Right cardiac atrium (tissue), 5 donors: ENCODE data around the gene ZNF212. TPM values are rescaled to one million over a fixed set of nuclear protein-coding genes. Genes with fewer than 3 reads are reported as not detected.

ENCODE experiments used
- ATAC-seq, 2 donors: fragments of 200-7000 bp; cut with Tn5 transposase; one replicate each; pipeline versions ENCODE4 v1.8.0 to v1.9.1; 2020; ENCODE audit warnings: moderate library complexity in 2 of 2, mild to moderate bottlenecking in 1 of 2
- DNase-seq, 3 donors: peaks; one replicate each; pipeline ENCODE4 v3.0.0-alpha.2; 2020
- H3K27ac ChIP-seq: one replicate; pipeline ENCODE4 v1.5.1; 2013; ENCODE audit warnings: mild to moderate bottlenecking, low read length, control low read depth, moderate library complexity
- H3K27me3 ChIP-seq: one replicate; pipeline ENCODE4 v1.6.1; 2013; ENCODE audit not compliant: control insufficient read depth, insufficient read depth
- H3K4me1 ChIP-seq: one replicate; pipeline ENCODE4 v1.6.1; 2013; ENCODE audit warnings: low read length; ENCODE audit not compliant: control insufficient read depth, insufficient read depth
- H3K4me3 ChIP-seq: one replicate; pipeline ENCODE4 v1.5.1; 2013; ENCODE audit warnings: low read length, control low read depth
- H3K9me3 ChIP-seq: one replicate; pipeline ENCODE4 v1.6.1; 2013; ENCODE audit warnings: low read length; ENCODE audit not compliant: control insufficient read depth
- WGBS: extraction: QIAGEN DNeasy Blood & Tissue Kit; methylation state at CpG from one replicate; pipeline ENCODE4 v1.1.7; 2013; 5-methylcytosine and 5-hydroxymethylcytosine counted together
- intact Hi-C, 4 donors: fragments of 100-400 bp; cut with DNase I; formaldehyde crosslinking; loops; one replicate each; pipeline versions ENCODE4 v1.11.0 to v1.14.0; 2022 to 2023
- long read RNA-seq, 4 donors: library from polyadenylated mRNA; unstranded; transcript quantifications; one replicate each; pipeline ENCODE4 v2.0.0, GENCODE V29; 2020 to 2021
- polyA plus RNA-seq: library from polyadenylated mRNA; stranded (reverse); fragments of 200-250 nt; gene quantifications from one replicate; pipeline ENCODE4 v1.2.3, GENCODE V29; 2013
- total RNA-seq, 4 donors: library from RNA; stranded (reverse); fragmentation: NEBNext Ultra II Directional; extraction: Animal tissue kit (Norgen Biotek cat#: 25700); gene quantifications; one replicate each; pipeline ENCODE4 v1.2.1, GENCODE V29; 2021
- donor health status: healthy with polysubstance abuse.
- donor health status: DM: no; HTN: yes; CAD: no.
- donor health status: DM: no; HTN: no; CAD: no.
- donor health status: DM: no; HTN: yes; CAD: no; lungs with severe emphysema.
- donor health status: DM: yes; HTN: yes; CAD: no.

ZNF212 gene
- total RNA-seq (1 to 10 TPM; 4.5 to 5.7 (median 5.3) TPM), polyA plus RNA-seq (4.7 TPM)
- long read RNA-seq, donor 1, transcript ZNF212-201 (5 exons, 2,810 nt), result major isoform, 7 of 11 reads
- long read RNA-seq, donor 1, partial matches to known transcripts, result 0 of 11 reads
- long read RNA-seq, donor 1, other reads (novel, unspliced or antisense), result 4 of 11 reads
- long read RNA-seq, donor 2, partial matches to known transcripts, result 0 of 4 reads
- long read RNA-seq, donor 2, other reads (novel, unspliced or antisense), result 0 of 4 reads
- long read RNA-seq, donor 3, transcript ZNF212-201 (5 exons, 2,810 nt), result major isoform, 6 of 7 reads
- long read RNA-seq, donor 3, partial matches to known transcripts, result 0 of 7 reads
- long read RNA-seq, donor 3, other reads (novel, unspliced or antisense), result 1 of 7 reads
- long read RNA-seq, donor 4, partial matches to known transcripts, result 0 of 4 reads
- long read RNA-seq, donor 4, other reads (novel, unspliced or antisense), result 0 of 4 reads

DNA sequence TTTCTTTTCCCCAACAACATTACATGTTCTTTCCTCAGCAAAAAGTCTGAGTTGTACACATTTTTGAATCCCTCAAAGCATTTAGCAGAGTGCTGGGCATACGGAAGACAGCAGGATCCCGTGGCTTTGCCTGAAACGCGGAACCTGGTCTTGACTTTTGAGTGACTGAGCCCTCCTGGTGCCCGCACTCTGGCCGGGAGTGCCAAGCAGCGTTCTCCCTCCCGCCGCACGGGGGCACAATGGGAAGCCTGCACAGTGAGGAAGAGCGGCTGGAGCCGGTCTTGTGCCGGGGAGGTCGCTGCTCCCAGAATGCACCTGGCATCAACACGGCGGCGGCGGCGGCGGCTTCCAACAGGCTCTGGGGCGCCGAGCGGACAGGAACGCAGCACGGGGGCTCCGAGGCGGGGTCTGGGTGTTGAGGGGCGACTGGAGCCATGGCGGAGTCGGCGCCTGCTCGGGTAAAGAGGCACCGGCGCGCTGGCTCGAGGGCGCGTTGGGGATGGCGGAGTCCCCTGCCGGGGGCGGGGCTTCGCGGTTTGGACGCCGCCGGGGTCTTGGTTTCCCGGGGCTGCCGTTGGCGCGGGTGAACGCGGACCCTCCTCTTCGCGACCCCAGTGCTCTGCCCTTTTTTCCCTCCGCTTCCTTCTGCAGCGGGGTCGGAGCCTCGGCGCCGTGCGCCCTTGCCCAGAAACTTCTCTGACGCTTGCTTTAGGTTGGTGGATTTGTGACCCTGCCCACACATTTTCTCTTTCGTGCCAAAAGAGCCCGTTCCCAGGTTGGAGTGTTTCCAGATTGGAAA, at the start of gene ZNF212:
Gene ZNF212 (plus strand): TSS at position 307 of the 799 bp plus-strand sequence. CDS start 128 bp downstream, at position 435.
- no peaks in the 10 kb centered on the region for H3K4me1 ChIP-seq
- WGBS, result under 1% methylated on average over 64 of the region's 64 CpGs
- intact Hi-C loops, result no loop called here
- DNase-seq, result peak; percentile 90 to 96 (median 95)
- peak within 1 kb of the TSS; percentile 79 for H3K4me3 ChIP-seq
- peak; percentile 100 for ATAC-seq
- H3K9me3 ChIP-seq, result no peaks in the 10 kb centered on the region
- H3K27ac ChIP-seq, result peak within 1 kb of the TSS; percentile 40
- H3K27me3 ChIP-seq, result no peaks in the 10 kb centered on the region

DNA sequence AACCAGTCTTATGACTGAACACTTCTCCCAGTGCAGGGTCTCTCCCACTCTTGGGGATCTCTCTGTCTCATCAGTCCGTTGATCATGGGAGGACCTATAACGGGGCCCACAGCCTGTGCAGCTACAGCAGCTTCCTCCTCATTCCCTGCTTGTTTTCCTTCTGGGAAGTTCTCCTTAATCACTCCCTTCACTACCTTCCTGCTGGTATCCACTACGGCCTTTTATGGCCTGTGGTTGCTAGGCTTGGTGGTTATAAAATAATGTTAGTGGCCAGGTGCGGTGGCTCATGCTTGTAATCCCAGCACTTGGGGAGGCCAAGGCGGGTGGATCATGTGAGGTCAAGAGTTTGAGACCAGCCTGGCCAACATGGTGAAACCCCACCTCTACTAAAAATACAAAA, 47.6 kb upstream of the ZNF212 start:
- H3K9me3 ChIP-seq, result no peaks in the 10 kb centered on the region
- H3K4me3 ChIP-seq, result no peak overlapping the region
- no peaks in the 10 kb centered on the region for H3K27me3 ChIP-seq
- peaks cover 3% of the 10 kb centered on the region for H3K4me1 ChIP-seq
- ATAC-seq (no peak), DNase-seq (no peak)
- intact Hi-C loops, result no loop called here
- 67% methylated on average over 5 of the region's 5 CpGs for WGBS
- no peak overlapping the region for H3K27ac ChIP-seq

- intact Hi-C loops, result no loop called here
- 87% methylated on average over 4 of the region's 4 CpGs for WGBS
- no peak for ATAC-seq
- peak overlapping the region; percentile 86 for H3K4me3 ChIP-seq
- H3K27ac ChIP-seq, result no peak overlapping the region
- H3K4me1 ChIP-seq, result peaks cover 4% of the 10 kb centered on the region
- H3K27me3 ChIP-seq, result no peaks in the 10 kb centered on the region
- DNase-seq, result no peak
- H3K9me3 ChIP-seq, result no peaks in the 10 kb centered on the region
Observed at GRCh38 chr7:149194799-149195179, 44.7 kb upstream of the ZNF212 start.

DNA sequence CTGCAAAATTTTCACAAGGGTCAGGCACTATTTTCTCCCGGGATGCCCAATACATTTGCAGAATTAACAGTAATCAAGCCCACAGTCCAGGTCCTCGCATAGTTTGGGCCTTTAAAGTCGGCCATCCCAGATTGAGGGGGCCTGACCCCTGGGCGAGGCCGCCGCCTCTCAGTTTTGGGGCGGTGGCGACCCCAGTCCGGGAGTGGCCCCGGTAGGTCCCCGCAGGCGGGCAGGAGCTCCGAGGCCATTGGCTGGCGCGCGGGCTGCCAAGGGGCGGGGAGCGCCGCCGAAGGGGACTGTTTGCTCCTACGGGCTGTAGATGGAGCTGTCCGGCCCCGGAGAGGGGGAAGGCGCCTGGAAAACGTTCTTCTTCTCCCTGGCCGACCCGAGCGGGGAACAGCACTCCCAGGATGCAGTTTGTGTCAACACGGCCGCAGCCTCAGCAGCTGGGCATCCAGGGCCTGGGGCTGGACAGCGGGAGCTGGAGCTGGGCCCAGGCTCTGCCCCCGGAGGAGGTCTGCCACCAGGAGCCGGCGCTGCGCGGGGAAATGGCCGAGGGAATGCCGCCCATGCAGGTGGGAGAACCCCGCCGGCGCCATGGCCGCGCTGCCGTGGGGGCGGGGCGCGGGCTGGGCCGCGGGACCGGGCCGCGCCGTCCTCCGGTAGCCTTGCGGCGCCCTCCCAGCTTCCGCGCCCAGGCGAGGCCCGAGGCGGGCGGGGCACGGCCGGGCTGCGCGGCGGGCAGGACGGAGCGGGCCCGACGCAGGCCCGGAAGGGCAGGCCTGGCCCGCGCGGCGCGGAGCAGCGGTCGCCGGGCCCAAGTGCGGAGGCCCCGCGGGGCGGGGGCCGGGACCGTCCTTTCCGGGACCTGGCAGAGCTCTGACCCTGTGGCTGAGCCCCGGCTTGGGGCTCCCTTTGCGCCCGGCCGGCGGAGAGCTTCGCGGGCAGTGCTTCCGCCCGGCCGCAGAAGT, 44.0 kb upstream of the ZNF212 start, which contains the start of gene ZNF282:
Gene ZNF282 (plus strand): TSS at position 367 of the 971 bp plus-strand sequence. CDS start 44 bp downstream, at position 411.
- Histone ChIP-seq H3K4me3 (peak within 1 kb of the TSS; percentile 86), H3K27ac (peak within 1 kb of the TSS; percentile 89), H3K9me3 (no peaks in the 10 kb centered on the region), H3K27me3 (no peaks in the 10 kb centered on the region), H3K4me1 (peaks cover 4% of the 10 kb centered on the region)
- WGBS, result under 1% methylated on average over 97 of the region's 97 CpGs
- ATAC-seq (peak; percentile 98), DNase-seq (peak; percentile 91 to 97 (median 96))
- intact Hi-C loops, result no loop called here

DNA sequence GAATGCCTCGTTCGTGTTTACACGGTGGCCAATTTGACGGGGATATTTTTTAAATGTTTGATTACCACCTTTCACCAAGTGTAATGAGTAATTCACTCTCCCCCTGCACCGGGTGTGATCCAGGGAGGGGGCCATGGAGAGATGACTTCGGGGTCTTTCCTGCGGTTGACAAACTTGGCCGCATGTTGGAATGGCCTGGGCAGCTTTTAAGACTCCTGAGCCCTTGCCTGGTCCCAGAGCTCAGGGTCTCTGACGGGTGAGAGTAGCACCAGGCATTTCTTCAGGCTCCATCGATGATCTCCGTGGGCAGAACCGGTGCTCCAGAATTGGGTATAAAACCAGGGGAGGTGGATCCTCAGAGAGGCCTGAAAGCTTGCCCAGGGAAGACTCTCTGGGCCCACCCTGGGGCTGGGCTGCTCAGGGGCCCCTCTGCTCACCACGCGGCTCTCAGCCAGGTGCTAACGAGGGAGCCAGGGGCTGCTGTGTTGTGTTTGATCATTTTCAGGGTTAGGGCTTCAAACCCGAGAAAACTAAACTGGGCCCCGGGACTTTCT, 43.2 kb upstream of the ZNF212 start:
- Histone ChIP-seq H3K4me1 (peaks cover 4% of the 10 kb centered on the region), H3K27ac (peak overlapping the region; percentile 89), H3K4me3 (peak overlapping the region; percentile 86), H3K27me3 (no peaks in the 10 kb centered on the region), H3K9me3 (no peaks in the 10 kb centered on the region)
- intact Hi-C loops, result no loop called here
- ATAC-seq (no peak), DNase-seq (no peak)
- WGBS, result 4% methylated on average over 17 of the region's 17 CpGs

- intact Hi-C loops, result no loop called here
- no peaks in the 10 kb centered on the region for H3K27me3 ChIP-seq
- no peak overlapping the region for H3K27ac ChIP-seq
- H3K9me3 ChIP-seq, result no peaks in the 10 kb centered on the region
- DNase-seq (no peak), ATAC-seq (no peak)
- WGBS, result 22% methylated on average over 7 of the region's 7 CpGs
- H3K4me3 ChIP-seq, result peak overlapping the region; percentile 86
- H3K4me1 ChIP-seq, result peaks cover 4% of the 10 kb centered on the region
Observed at GRCh38 chr7:149196705-149197171, 42.7 kb upstream of the ZNF212 start.

GRCh38 chr7:149197675-149198074, 41.8 kb upstream of the ZNF212 start:
- DNase-seq (no peak), ATAC-seq (no peak)
- intact Hi-C loops, result no loop called here

GRCh38 chr7:149198161-149198816, 41.2 kb upstream of the ZNF212 start:
- DNase-seq (no peak), ATAC-seq (no peak)
- intact Hi-C loops, result no loop called here
- H3K4me3 ChIP-seq, result no peak overlapping the region
- H3K27ac ChIP-seq, result no peak overlapping the region
- peaks cover 4% of the 10 kb centered on the region for H3K4me1 ChIP-seq
- 90% methylated on average over 22 of the region's 22 CpGs for WGBS
- no peaks in the 10 kb centered on the region for H3K9me3 ChIP-seq
- no peaks in the 10 kb centered on the region for H3K27me3 ChIP-seq

More at GRCh38 chr7:149197675-149198074, 41.8 kb upstream of the ZNF212 start:
- no peak overlapping the region for H3K4me3 ChIP-seq
- peaks cover 4% of the 10 kb centered on the region for H3K4me1 ChIP-seq
- H3K27ac ChIP-seq, result no peak overlapping the region
- H3K27me3 ChIP-seq, result no peaks in the 10 kb centered on the region
- H3K9me3 ChIP-seq, result no peaks in the 10 kb centered on the region
- 71% methylated on average over 4 of the region's 4 CpGs for WGBS

GRCh38 chr7:149199234-149199995, 40.0 kb upstream of the ZNF212 start:
- Histone ChIP-seq H3K9me3 (no peaks in the 10 kb centered on the region), H3K27me3 (no peaks in the 10 kb centered on the region), H3K27ac (no peak overlapping the region), H3K4me3 (no peak overlapping the region), H3K4me1 (peaks cover 4% of the 10 kb centered on the region)
- DNase-seq, result no peak
- 92% methylated on average over 6 of the region's 6 CpGs for WGBS
- intact Hi-C loops, result no loop called here
- no peak for ATAC-seq
